Endothelial cell of umbilical vein (primary cell): Measurements from ENCODE around the gene SNX18. TPM values are rescaled to one million over a fixed set of nuclear protein-coding genes. Genes with fewer than 3 reads are reported as not detected.

Source experiments
- BruUV-seq: library from RNA; stranded (reverse); fragments of 400-500 nt; replicated peaks from 2 replicates; lab custom pipeline; 2021; lab: Mats Ljungman, UMichigan
- CTCF ChIA-PET: fragments of 300-600, 350-600 bp; sonication (Branson Sonifier 250); formaldehyde crosslinking; loops from one replicate; lab custom pipeline; 2021; ENCODE audit warnings: antibody characterized with exemption, inconsistent platforms; lab: Charles Lee
- POLR2A ChIA-PET: fragments of 300-600, 350-600 bp; sonication (Branson Sonifier 250); formaldehyde crosslinking; loops from one replicate; lab custom pipeline; 2021; ENCODE audit warnings: antibody characterized with exemption, inconsistent platforms; lab: Charles Lee
- DNase-seq: peaks from one replicate; pipeline ENCODE4 v3.0.0-alpha.2; 2011; ENCODE audit warnings: low read depth, low spot score
- FAIRE-seq: peaks from 2 replicates; lab custom pipeline; 2011; peaks lifted over from hg19 to GRCh38; lab: Jason Lieb, UNC
- H2AFZ ChIP-seq: 2 replicates; pipeline ENCODE4 v1.6.0; 2012; ENCODE audit warnings: low read depth, low read length, control low read depth, inconsistent platforms
- H3K27ac ChIP-seq: 2 replicates; pipeline ENCODE4 v1.5.1; 2011; ENCODE audit warnings: low read depth, mild to moderate bottlenecking, control low read depth, low read length, moderate library complexity; ENCODE audit not compliant: insufficient read depth
- H3K27me3 ChIP-seq, 2 experiments: 2 replicates each; pipeline versions ENCODE4 v1.6.0 to v1.6.1; 2011; ENCODE audit warnings: low read length in 2 of 2, mixed read lengths in 1 of 2; ENCODE audit not compliant: control insufficient read depth in 2 of 2, insufficient read depth in 2 of 2
- H3K36me3 ChIP-seq, 2 experiments: 2 replicates in 1 of 2; 3 replicates in 1 of 2; pipeline ENCODE4 v1.5.1; 2011; ENCODE audit warnings: low read length in 2 of 2, mild to moderate bottlenecking in 1 of 2, moderate library complexity in 1 of 2; ENCODE audit not compliant: control insufficient read depth in 2 of 2, insufficient read depth in 2 of 2; ENCODE audit errors: extremely low read depth in 1 of 2
- H3K4me1 ChIP-seq: 3 replicates; pipeline ENCODE4 v1.5.1; 2011; ENCODE audit warnings: mild to moderate bottlenecking, low read length; ENCODE audit not compliant: control insufficient read depth, insufficient read depth; ENCODE audit errors: extremely low read depth
- H3K4me2 ChIP-seq: 2 replicates; pipeline ENCODE4 v1.6.1; 2011; ENCODE audit warnings: low read length, control low read depth, mixed read lengths; ENCODE audit not compliant: insufficient read depth
- H3K4me3 ChIP-seq, 3 experiments: fragments of 200-600 bp in 1 of 3; sonication (generic), shearing (Covaris generic) in 1 of 3; replicated peaks in 1 of 3; 2 replicates each; pipeline ENCODE4 v1.5.1; 2011 to 2016; ENCODE audit warnings: control low read depth in 3 of 3, low read length in 3 of 3, mild to moderate bottlenecking in 2 of 3, inconsistent platforms in 1 of 3, low read depth in 1 of 3, moderate library complexity in 1 of 3; ENCODE audit not compliant: insufficient read depth in 1 of 3
- H3K79me2 ChIP-seq: 2 replicates; pipeline ENCODE4 v1.6.0; 2012; ENCODE audit warnings: low read length, inconsistent platforms; ENCODE audit not compliant: control insufficient read depth, insufficient read depth
- H3K9ac ChIP-seq: replicated peaks from 2 replicates; pipeline ENCODE3; 2011; ENCODE audit warnings: low read length, control low read depth; ENCODE audit not compliant: insufficient read depth; ENCODE audit errors: extremely low read depth
- H3K9me1 ChIP-seq: replicated peaks from 3 replicates; pipeline ENCODE4 v1.6.0; 2011; ENCODE audit warnings: mild to moderate bottlenecking, low read length; ENCODE audit not compliant: control insufficient read depth, insufficient read depth; ENCODE audit errors: extremely low read depth
- H3K9me3 ChIP-seq: replicated peaks from 2 replicates; pipeline ENCODE4 v1.5.1; 2012; ENCODE audit warnings: low read length, inconsistent platforms; ENCODE audit not compliant: control insufficient read depth, insufficient read depth
- H4K20me1 ChIP-seq: replicated peaks from 2 replicates; pipeline ENCODE3; 2011; ENCODE audit warnings: mild to moderate bottlenecking, low read length; ENCODE audit not compliant: control insufficient read depth, insufficient read depth; ENCODE audit errors: extremely low read depth
- EZH2 ChIP-seq: IDR thresholded peaks from 2 replicates; pipeline ENCODE4 v1.6.1; 2012; ENCODE audit warnings: borderline replicate concordance, low read depth, mild to moderate bottlenecking, moderate library complexity, low read length, inconsistent platforms; ENCODE audit not compliant: severe bottlenecking
- FOS ChIP-seq: IDR thresholded peaks from 2 replicates; pipeline ENCODE4 v1.6.1; 2011; ENCODE audit warnings: mild to moderate bottlenecking, low read length, moderate library complexity, borderline replicate concordance; ENCODE audit not compliant: insufficient read depth
- GATA2 ChIP-seq: IDR thresholded peaks from 2 replicates; pipeline ENCODE4 v1.7.0; 2011; ENCODE audit warnings: low read depth, mild to moderate bottlenecking, moderate library complexity, mixed read lengths, low read length; ENCODE audit not compliant: insufficient read length, insufficient read depth
- MYC ChIP-seq: IDR thresholded peaks from one replicate; pipeline ENCODE4 v1.6.1; 2011; ENCODE audit warnings: mild to moderate bottlenecking, low read depth, low read length
- POLR2A ChIP-seq: IDR thresholded peaks from 2 replicates; pipeline ENCODE4 v1.6.1; 2012; ENCODE audit warnings: low read depth, mild to moderate bottlenecking, control low read depth, low read length
- POLR2AphosphoS5 ChIP-seq: IDR thresholded peaks from 2 replicates; pipeline ENCODE4 v1.6.1; 2012; ENCODE audit warnings: low read depth, mild to moderate bottlenecking, control low read depth, low read length, moderate library complexity; ENCODE audit not compliant: insufficient read depth
- dilution Hi-C: fragments of 300-500 bp; cut with MboI; formaldehyde crosslinking; loops from one replicate; pipeline ENCODE4 v1.15.0; 2019; ENCODE audit warnings: low sequenced_read_pairs; ENCODE audit not compliant: extremely low pct_ligation_motif_present
- intact Hi-C: fragments of 100-400 bp; cut with micrococcal nuclease; formaldehyde crosslinking; loops from one replicate; pipeline ENCODE4 v1.10.0; 2022
- polyA plus RNA-seq, 4 experiments: library from polyadenylated mRNA; depleted of rRNA in 3 of 4; stranded (reverse) in 3 of 4; unstranded in 1 of 4; fragments of >200 nt; gene quantifications; 2 replicates each; pipeline versions ENCODE4 v1.2.1 to v1.2.3, GENCODE V29; 2011 to 2012; ENCODE audit warnings: missing spikeins in 1 of 4
- total RNA-seq: library from RNA; stranded (reverse); gene quantifications from 2 replicates; pipeline ENCODE4 v1.2.3, GENCODE V29; 2021
- TF ChIP-seq, protein P1 (sequence below): IDR thresholded peaks from 2 replicates; pipeline ENCODE4 v1.6.1; 2011; ENCODE audit not compliant: insufficient read depth, insufficient read length

The SNX18 gene
- total and polyA plus RNA-seq, 2 donors (not counting 3 experiments of a cell fraction or from before 2014, with no cell fraction given) = 11.8 to 25.3 TPM

- DNase-seq (no peak), FAIRE-seq (no peak)
- dilution Hi-C loops = no loop called here
- Histone ChIP-seq H4K20me1 (no peaks in the 10 kb centered on the region), H3K79me2 (peaks cover 57% of the 10 kb centered on the region), H3K27ac (no peak overlapping the region), H3K4me1 (peaks cover 37% of the 10 kb centered on the region), H2AFZ (no peak overlapping the region), H3K9me1 (no peaks in the 10 kb centered on the region), H3K9ac (no peak overlapping the region), H3K27me3 (no peaks in the 10 kb centered on the region), H3K4me2 (no peak overlapping the region), H3K4me3 (no peak overlapping the region), H3K36me3 (no peaks in the 10 kb centered on the region), H3K9me3 (no peaks in the 10 kb centered on the region)
- intact Hi-C loops = no loop called here
- ChIA-PET POLR2A (no interaction called here), CTCF (no interaction called here)
- TF ChIP-seq POLR2A (no peak), GATA2 (no peak)
- no TSS peak for BruUV-seq
Measured at GRCh38 chr5:54531546-54531945, 14.0 kb downstream of the SNX18 start.

DNA sequence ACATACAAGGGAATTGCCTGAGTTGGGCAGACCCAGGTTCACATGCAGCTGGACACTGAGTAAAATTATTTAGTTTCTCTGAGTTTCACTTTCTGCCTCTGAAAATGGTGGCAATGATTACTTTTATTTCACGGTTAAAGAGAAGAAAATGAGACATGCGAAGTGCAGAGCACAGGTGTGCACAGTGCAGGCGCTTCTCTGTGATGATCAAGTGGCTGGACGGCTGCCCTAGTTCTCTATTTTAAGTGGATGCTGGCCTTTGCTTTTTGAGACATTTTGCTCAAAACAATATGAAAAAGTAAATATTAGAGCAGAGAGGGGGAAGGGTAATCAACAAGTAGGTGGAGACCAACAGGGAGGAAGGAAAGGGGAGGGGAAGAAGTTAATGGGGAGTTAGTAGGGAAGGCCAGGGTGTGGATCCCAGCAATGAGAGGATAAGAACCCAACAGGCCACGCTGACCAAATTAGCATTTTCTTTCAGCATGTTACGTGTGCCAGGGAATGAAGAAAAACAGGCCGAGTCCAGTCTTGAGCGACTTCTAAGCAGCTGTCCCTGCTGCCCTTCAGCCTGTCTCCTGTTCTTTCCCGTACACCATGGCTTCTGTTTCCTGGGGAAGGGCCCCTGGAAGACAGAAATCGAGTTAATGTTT, 16.1 kb downstream of the SNX18 start:
- no peaks in the 10 kb centered on the region for H3K9me3 ChIP-seq
- ChIA-PET POLR2A (interaction anchor here (0.7 kb wide), 1 partner anchor 334 kb away, joined by 3 read pairs; no protein-coding TSS in a partner anchor), CTCF (interaction anchor here (0.8 to 2.4 kb wide), 4 partner anchors 15 to 334 kb away, joined by 3 to 8 read pairs (median 6); partner anchors contain the start of gene SNX18)
- peaks cover 40% of the 10 kb centered on the region for H3K4me1 ChIP-seq
- no peak overlapping the region for H3K4me3 ChIP-seq
- peaks cover 50% of the 10 kb centered on the region for H3K79me2 ChIP-seq
- DNase-seq (peak; percentile 71), FAIRE-seq (no peak)
- intact Hi-C loops (no loop called here), dilution Hi-C loops (no loop called here)
- no TSS peak for BruUV-seq
- H2AFZ ChIP-seq = peak overlapping the region; percentile 0
- H3K36me3 ChIP-seq = no peaks in the 10 kb centered on the region
- TF ChIP-seq MYC (no peak), POLR2AphosphoS5 (no peak), POLR2A (peak; percentile 31), FOS (no peak), EZH2 (no peak)
- TF ChIP-seq, protein P1, sequence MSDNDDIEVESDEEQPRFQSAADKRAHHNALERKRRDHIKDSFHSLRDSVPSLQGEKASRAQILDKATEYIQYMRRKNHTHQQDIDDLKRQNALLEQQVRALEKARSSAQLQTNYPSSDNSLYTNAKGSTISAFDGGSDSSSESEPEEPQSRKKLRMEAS = no peak
- H3K27ac ChIP-seq = peak overlapping the region; percentile 36
- H3K4me2 ChIP-seq = peak overlapping the region; percentile 18
- no peaks in the 10 kb centered on the region for H4K20me1 ChIP-seq
- H3K9ac ChIP-seq = no peak overlapping the region
- H3K9me1 ChIP-seq = no peaks in the 10 kb centered on the region
- no peaks in the 10 kb centered on the region for H3K27me3 ChIP-seq
